Measurements from ENCODE around the gene CACNA1A.
A peak's percentile ranks its signal among the peaks of the same experiment; 100 is the strongest.
"Not testable (repeated sequence)": the region's sequence is repeated elsewhere in the genome, so short reads cannot be mapped to it uniquely, and the experiment has no call there.

Gene CACNA1A

GRCh38 chr19:13492128-13492527, 14.2 kb downstream of the CACNA1A start:
- no peak for DNase-seq

- no peak for DNase-seq
These were observed 18.3 kb downstream of the CACNA1A start for GRCh38 chr19:13487985-13488384.

DNA sequence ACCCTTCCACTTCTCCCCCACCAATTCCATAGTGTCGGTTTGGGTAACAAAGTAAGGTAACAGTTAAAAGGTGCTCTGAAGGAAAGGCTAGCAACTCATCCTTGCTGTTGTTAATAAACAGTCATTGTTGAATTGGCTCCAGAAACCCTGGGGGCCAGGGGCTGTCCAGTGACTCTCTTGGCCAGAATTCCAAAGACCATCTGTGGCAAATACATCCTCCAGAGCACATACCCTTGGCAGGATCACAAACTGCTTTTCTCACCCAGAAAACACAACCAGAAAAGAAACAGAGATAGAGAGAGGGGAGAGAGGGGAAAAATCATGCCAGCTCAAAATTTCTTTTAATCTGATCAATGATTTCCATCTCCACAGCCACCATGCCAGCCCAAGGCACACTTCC, 22.1 kb downstream of the CACNA1A start:
- DNase-seq: no peak

- DNase-seq: no peak
These were observed 23.1 kb downstream of the CACNA1A start for GRCh38 chr19:13483215-13483614.

DNA sequence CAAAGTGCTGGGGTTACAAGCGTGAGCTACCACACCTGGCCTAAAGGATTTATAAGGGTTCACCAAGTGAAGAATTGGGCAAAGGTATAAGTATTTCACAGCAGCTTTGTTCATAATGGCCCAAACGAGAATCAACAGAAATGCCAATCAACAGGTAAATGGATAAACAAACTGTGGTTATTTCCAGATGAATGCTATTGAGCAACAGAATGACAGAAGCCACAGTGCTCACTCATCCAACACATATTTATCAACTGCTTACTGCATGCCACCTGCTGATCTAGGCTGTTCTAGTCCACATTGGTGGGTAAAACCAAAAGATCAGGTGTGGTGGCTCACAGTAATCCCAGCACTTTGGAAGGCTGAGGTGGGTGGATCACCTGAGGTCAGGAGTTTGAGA, 27.7 kb downstream of the CACNA1A start:
- DNase-seq: no peak

DNA sequence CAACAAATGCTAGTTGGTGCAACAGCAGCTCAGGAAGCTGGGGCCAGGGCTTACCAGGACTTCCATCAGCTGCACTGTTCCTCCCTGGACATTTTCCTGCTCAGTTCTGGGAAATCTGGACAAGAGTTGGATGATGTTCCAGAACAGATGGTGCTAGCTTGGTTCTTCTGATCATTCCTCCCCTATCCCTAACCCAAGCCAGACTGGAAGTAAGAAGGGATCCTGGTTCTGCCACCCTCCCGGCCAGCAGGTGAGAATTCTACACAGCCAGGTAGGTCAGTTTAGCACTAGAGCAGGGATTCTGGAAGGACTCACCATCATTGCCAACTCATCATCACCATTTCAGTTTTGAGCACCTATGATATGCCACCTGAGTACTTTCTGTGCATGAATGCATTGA, 30.2 kb downstream of the CACNA1A start:
- no peak for DNase-seq

DNA sequence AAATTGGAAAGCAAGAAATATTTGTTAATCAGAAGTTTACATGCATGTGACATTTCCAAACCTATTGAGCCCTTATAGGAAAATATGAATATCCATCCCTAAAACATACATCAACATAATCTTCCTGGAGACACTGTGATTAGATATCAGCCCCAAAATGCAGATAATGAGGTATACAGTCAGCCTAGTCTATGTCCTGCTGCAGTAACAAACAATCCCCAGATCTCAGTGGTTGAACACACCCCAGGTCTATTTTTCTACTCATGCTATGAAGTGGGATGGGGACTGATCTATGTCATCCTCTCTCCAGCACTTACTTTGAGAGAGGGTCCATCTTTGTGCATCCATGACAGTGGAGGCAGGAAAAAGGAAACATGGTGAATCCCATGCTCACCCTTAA, 31.2 kb downstream of the CACNA1A start:
- no peak for DNase-seq

DNA sequence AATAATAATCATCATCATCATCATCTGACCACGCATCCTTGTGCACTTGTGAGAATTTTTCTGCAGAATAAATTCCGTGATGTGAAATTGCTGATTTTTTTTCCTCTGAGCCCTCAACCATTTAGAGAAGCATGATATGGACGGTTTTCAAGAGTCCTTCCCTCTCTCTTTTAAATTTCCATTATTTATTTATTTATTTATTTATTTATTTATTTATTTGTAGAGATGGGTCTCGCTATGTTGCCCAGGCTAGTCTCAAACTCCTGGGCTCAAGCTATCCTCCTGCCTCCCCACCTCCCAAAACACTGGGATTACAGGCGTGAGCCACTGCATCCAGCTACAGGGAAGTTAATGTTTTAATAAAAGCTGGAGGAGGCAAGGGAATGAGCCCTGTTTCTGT, 39.6 kb downstream of the CACNA1A start:
- DNase-seq: no peak

- DNase-seq: peak; percentile 18
These were observed 43.0 kb downstream of the CACNA1A start for GRCh38 chr19:13463296-13463695.

- DNase-seq: no peak
These were observed 44.7 kb downstream of the CACNA1A start for GRCh38 chr19:13461536-13461935.

GRCh38 chr19:13460045-13460444, 46.2 kb downstream of the CACNA1A start:
- DNase-seq: no peak

DNA sequence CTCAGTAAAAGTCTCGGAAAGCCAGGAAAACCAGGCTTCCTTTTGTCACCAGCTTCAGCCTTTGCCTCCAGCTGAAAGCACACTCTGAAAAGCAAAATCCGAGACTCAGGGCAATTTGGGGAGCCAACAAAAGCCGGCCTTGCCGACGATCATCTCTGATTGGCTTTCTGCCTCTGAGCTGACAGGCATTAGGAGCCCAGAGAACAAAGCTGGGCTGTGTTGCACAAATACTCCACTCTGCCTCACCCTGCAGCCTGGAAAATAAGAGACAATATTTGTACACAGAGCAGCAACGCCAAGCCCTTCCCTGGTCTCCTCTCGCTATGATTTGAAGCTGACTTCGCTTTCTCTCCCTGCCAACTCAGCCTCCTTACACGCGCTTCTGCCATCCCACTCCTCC, 46.9 kb downstream of the CACNA1A start:
- no peak for DNase-seq

DNA sequence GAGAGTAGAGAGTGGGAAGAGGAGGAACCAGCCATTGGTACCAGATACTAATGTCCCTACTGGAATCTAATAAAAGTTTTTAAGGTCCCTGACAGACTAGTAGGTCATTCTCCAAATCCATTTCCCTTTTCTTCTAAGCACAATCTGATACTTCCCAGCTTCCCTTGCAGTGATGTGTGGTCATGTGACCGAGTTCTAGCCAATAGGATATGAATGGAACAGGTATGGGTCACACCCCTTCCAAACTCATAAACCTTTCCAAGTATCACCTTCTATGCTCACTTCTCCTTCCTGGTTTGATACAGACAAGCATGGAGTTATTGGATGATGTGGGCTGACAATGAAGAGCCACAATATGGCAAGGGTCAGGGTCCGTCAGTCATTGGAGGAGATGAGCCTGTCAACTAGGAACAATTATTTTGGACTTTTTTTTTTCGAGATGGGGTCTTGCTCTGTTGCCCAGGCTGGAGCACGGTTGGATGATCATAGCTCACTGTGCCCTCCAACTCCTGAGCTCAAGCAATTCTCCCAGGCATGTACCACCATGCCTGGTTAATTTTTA, 54.8 kb downstream of the CACNA1A start:
- no peak for DNase-seq

DNA sequence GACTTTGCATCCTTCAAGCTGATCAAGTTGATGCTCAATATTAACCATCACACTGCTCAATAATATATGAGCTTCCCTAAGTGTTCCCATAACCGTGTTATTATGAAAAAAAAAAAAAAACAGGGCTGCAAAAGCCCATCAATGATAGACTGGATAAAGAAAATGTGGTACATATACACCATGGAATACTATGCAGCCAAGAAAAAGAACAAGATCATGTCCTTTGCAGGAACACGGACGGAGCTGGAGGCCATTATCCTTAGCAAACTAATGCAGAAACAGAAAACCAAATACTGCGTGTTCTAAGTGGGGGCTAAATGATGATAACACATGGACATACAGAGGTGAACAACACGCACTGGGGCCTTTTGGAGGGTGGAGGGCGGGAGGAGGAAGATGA, 58.3 kb downstream of the CACNA1A start:
- DNase-seq: no peak

- DNase-seq: peak; percentile 50
These were observed 64.3 kb downstream of the CACNA1A start for GRCh38 chr19:13441810-13442512.

- DNase-seq: no peak
These were observed 68.2 kb downstream of the CACNA1A start for GRCh38 chr19:13437919-13438618.

- DNase-seq: no peak
These were observed 69.9 kb downstream of the CACNA1A start for GRCh38 chr19:13436352-13436751.

DNA sequence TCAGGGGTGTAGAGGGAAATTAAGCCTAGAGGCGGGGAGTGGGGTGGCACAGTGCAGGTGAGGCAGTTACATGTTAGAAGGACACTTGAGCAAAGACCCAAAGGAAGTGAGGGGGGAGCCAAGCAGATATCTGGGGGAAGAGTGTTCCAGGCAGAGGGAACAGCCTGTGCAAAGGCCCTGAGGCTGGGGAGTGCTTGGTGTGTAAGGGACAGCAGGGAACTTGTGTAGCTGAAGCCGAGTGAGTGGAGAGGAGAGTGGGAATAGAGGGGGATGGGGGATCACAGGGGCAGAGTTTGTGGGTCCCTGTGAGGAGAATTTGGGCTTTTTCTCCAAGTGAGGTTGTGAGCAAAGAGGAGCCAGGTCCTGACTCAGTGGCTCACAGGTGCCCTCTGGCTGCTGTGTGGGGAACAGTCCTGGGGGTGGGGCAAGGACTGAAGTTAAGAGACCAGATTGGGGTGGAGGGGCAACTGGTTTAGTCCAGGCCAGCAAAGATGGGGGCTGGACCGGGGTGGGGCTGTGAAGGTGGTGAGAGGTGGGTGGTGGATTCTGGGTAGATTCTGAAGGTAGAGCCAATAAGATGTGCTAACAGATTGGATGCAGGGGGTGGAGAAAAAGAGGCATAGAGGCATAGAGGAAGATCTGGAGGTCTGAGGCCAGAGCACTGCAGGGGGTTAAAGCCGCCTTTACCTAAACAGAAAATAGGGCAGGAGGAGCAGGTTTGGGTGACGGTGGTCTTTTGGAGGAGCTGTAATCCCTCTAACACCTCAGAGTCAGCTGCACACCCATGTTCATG, 75.3 kb downstream of the CACNA1A start:
- DNase-seq: peak; percentile 69

- DNase-seq: no peak
These were observed 76.7 kb downstream of the CACNA1A start for GRCh38 chr19:13429563-13429962.

DNA sequence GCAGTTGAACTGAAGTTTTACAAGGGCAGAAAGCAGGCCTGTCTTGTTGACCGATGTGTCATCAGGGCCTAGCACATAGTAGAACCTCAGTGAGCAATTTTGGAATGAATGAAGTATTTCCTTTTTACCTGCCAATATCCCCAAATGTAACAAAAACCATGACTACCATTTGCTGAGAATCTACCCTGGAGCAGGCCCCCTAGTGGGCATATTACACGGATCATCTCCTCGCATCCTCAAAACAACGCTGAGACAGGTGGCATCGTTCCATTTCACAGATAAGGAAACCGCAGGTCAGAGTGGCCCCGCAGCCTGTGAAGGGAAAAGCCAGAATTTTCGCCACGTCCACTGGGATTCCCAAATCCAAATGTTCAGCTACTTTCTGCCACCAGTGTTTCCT, 77.9 kb downstream of the CACNA1A start:
- DNase-seq: peak; percentile 37

- DNase-seq: no peak
These were observed 78.8 kb downstream of the CACNA1A start for GRCh38 chr19:13427273-13428051.

DNA sequence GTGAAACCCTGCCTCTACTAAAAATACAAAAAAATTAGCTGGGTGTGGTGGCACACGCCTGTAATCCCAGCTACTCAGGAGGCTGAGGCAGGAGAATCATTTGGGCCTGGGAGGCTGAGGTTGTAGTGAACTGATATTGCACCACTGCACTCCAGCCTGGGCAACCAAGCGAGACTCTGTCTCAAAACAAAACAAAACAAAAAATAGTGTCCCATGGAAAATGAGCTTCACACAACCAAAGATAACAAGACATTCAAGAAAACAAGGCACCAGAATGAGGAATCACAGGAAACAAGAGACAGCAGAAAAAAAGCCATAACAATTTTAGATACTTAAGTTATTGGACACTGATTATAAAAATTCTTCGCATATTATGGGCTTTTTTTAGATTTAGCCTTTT, 80.4 kb downstream of the CACNA1A start:
- not testable (repeated sequence) for DNase-seq

GRCh38 chr19:13425151-13425550, 81.1 kb downstream of the CACNA1A start:
- no peak for DNase-seq

All from stimulated activated CD4-positive, alpha-beta T cell treated with anti-CD3 and anti-CD28 coated beads, Interleukin-15, amount 100 ng/mL, for 24 hours (primary cell).